ENCODE data around the gene TPH1.
A peak's percentile ranks its signal among the peaks of the same experiment; 100 is the strongest.

Gene TPH1

GRCh38 chr11:18046116-18046777 is at the start of gene TPH1:
TPH1 (minus strand) TSS chr11:18046269; CDS start chr11:18040762, 5,507 bp downstream.
- peak; percentile 14 for DNase-seq

- no peak for DNase-seq
Observed at GRCh38 chr11:18093959-18094358, 47.9 kb upstream of the TPH1 start.

- DNase-seq = no peak
Observed at GRCh38 chr11:18091731-18092130, 45.7 kb upstream of the TPH1 start.

GRCh38 chr11:18088966-18089365 is 42.9 kb upstream of the TPH1 start:
- no peak for DNase-seq

- no peak for DNase-seq
Observed at GRCh38 chr11:18088366-18088765, 42.3 kb upstream of the TPH1 start.

- DNase-seq = peak; percentile 20
Observed at GRCh38 chr11:18081551-18081950, 35.5 kb upstream of the TPH1 start.

- no peak for DNase-seq
Observed at GRCh38 chr11:18080451-18080850, 34.4 kb upstream of the TPH1 start.

- no peak for DNase-seq
Observed at GRCh38 chr11:18078909-18079308, 32.8 kb upstream of the TPH1 start.

- DNase-seq = no peak
Observed at GRCh38 chr11:18075444-18075843, 29.4 kb upstream of the TPH1 start.

- DNase-seq = peak; percentile 60
Observed at GRCh38 chr11:18071098-18071705, 25.1 kb upstream of the TPH1 start.

GRCh38 chr11:18067372-18067771 is 21.3 kb upstream of the TPH1 start:
- no peak for DNase-seq

- no peak for DNase-seq
Observed at GRCh38 chr11:18066626-18067025, 20.6 kb upstream of the TPH1 start.

- DNase-seq = peak; percentile 73
Observed at GRCh38 chr11:18065572-18065971, 19.5 kb upstream of the TPH1 start.

- peak; percentile 58 for DNase-seq
Observed at GRCh38 chr11:18064450-18065054, 18.5 kb upstream of the TPH1 start.

GRCh38 chr11:18063862-18064434 is 17.9 kb upstream of the TPH1 start:
- DNase-seq = peak; percentile 95

GRCh38 chr11:18063125-18063524 is 17.1 kb upstream of the TPH1 start:
- peak; percentile 87 for DNase-seq

GRCh38 chr11:18061351-18061750 is 15.3 kb upstream of the TPH1 start:
- DNase-seq = no peak

- DNase-seq = peak; percentile 70
Observed at GRCh38 chr11:18056561-18057181, 10.6 kb upstream of the TPH1 start.

- DNase-seq = no peak
Observed at GRCh38 chr11:18054511-18055103, 8.5 kb upstream of the TPH1 start.

GRCh38 chr11:18050848-18051247 is 4.8 kb upstream of the TPH1 start:
- no peak for DNase-seq

- no peak for DNase-seq
Observed at GRCh38 chr11:18036456-18036855, 9.6 kb downstream of the TPH1 start.

- no peak for DNase-seq
Observed at GRCh38 chr11:18027475-18027874, 18.6 kb downstream of the TPH1 start.

GRCh38 chr11:18022419-18022818 is 23.6 kb downstream of the TPH1 start:
- DNase-seq = no peak

All from NCI-H2029 treated with DMSO at 0.1 percent for 48 hours (cell line).